Measurements from ENCODE around the gene VWDE.

VWDE gene

DNA sequence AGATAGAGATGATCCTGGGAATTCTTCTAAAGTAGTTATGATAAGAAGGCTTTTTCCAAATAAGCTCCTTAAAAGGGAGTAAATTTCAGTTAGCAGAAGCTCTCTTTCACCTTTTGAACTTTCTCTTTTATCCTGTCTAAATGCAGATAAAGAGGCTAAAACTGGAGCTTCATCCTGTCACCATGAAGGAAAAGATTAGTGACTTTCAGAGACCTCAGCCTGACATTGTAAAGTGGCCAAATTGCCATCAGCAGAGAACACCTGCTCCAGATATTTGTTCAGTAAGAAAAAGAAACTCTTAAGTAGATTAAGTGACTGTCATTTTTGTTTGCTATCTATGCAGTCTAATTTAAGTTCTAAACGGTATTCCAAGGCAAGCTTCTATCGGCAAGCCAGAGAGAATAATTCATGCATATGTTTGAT lies 18.3 kb downstream of the VWDE start:
- Mint-ChIP-seq H3K27ac (no peak overlapping the region), H3K9me3 (no peaks in the 10 kb centered on the region), H3K4me1 (no peaks in the 10 kb centered on the region), H3K27me3 (no peaks in the 10 kb centered on the region), H3K4me3 (no peak overlapping the region), H3K36me3 (ENCODE audit: low read depth) (no peaks in the 10 kb centered on the region)
- DNase-seq: no peak
- no peak for ATAC-seq

DNA sequence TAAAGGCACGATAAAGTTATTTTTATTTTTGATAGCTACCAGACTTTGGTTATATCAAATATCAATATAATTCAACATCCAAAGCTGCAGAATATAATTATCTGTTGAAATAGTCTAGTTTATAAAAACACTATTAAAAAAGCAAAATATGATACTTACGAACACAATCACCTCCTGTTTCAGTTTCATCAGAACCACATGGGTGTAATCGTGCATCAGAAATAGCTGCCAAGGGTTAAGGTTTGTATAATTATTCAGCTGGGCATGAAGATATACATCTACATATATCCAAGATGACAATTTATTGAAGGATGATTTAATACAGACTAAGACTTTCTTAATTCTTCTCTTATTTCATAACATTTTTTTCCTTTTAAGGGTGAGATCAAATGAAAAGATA lies 20.3 kb downstream of the VWDE start:
- Mint-ChIP-seq H3K4me1 (no peaks in the 10 kb centered on the region), H3K36me3 (ENCODE audit: low read depth) (no peaks in the 10 kb centered on the region), H3K4me3 (no peak overlapping the region), H3K27me3 (no peaks in the 10 kb centered on the region), H3K27ac (no peak overlapping the region), H3K9me3 (no peaks in the 10 kb centered on the region)
- no peak for ATAC-seq
- DNase-seq: no peak

GRCh38 chr7:12378389-12378788 lies 25.3 kb downstream of the VWDE start:
- H3K9me3 Mint-ChIP-seq: no peaks in the 10 kb centered on the region
- no peak overlapping the region for H3K4me3 Mint-ChIP-seq
- ATAC-seq (no peak), DNase-seq (no peak)
- H3K27ac Mint-ChIP-seq: no peak overlapping the region
- H3K4me1 Mint-ChIP-seq: no peaks in the 10 kb centered on the region
- H3K27me3 Mint-ChIP-seq: no peaks in the 10 kb centered on the region
- no peaks in the 10 kb centered on the region for H3K36me3 Mint-ChIP-seq (ENCODE audit: low read depth)

DNA sequence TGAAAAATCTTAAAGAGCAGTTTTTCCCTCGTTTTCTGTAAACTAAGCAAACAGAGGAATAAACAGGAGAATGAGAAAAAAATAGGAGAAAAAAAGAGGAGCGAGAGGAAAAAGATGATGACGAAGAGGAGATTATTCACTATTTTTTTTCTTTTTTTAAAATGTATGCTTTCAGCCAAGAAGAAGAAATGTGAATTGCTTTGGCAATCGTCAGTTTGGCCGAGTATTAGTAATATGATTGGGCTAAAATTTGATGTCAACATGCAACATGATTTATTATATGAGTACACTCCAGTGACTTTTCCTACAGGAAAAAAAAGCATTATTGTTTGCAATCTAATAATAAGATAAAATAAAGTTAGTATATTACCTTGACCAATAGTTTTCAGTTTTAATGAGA lies 26.3 kb downstream of the VWDE start:
- Mint-ChIP-seq H3K9me3 (no peaks in the 10 kb centered on the region), H3K4me1 (no peaks in the 10 kb centered on the region), H3K4me3 (no peak overlapping the region), H3K36me3 (ENCODE audit: low read depth) (no peaks in the 10 kb centered on the region), H3K27ac (no peak overlapping the region), H3K27me3 (no peaks in the 10 kb centered on the region)
- ATAC-seq (no peak), DNase-seq (no peak)

DNA sequence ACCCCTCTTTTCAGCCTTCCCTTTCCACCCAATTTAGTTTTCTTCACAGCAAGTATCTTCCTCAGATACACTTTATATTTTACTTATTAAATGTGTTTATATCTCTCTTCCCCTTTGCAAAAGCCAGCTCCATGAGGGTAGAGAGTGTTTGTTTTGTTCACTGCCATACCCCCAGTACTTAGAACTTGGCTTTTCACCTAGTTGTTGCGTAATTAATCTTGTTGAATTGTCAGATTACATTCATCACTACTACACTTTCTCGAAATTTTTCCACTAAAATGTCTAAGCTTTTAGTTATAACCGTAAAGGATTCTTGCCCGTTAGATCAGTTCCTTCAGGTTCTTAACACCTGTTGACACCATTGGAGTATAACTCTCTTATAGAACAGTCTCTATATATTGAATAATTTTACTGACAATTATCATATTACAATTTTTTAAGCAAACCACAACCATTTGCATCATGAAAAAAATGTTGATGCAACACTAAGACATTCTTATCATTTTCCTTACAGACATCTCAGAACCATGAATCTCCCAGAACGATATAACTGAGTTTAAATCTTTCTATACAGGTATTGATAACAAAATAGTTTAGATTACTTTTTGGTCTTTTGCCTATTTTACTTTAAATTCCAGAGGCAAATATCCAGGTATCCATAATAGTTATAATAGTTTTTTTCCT lies 29.9 kb downstream of the VWDE start:
- H3K27me3 Mint-ChIP-seq: no peaks in the 10 kb centered on the region

DNA sequence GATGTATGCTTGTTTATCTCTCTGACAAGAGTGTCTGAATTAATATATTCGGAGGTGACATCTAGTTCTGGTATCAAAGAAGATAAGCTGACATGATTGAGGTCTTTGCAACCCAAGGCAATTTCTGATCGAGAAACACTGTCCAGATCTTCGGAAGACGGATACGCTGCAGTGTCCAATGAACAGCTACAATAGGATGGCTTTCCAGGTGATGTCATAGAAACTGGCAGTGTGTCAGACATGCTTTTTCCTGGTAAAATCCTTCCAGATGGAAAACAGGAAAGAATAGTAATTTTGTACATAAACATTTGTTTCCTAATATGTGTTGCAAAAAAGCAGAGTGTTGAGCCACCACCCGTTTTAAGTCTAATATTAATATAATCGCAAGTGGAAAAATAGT lies 33.4 kb downstream of the VWDE start:
- H3K36me3 Mint-ChIP-seq (ENCODE audit: low read depth): no peaks in the 10 kb centered on the region
- H3K27me3 Mint-ChIP-seq: no peaks in the 10 kb centered on the region
- H3K9me3 Mint-ChIP-seq: no peaks in the 10 kb centered on the region
- DNase-seq: no peak
- H3K4me1 Mint-ChIP-seq: no peaks in the 10 kb centered on the region
- no peak for ATAC-seq
- H3K27ac Mint-ChIP-seq: no peak overlapping the region
- H3K4me3 Mint-ChIP-seq: no peak overlapping the region

More for the DNA sequence above, 29.9 kb downstream of the VWDE start:
- Mint-ChIP-seq H3K27ac (no peak overlapping the region), H3K4me1 (no peaks in the 10 kb centered on the region), H3K36me3 (ENCODE audit: low read depth) (no peaks in the 10 kb centered on the region), H3K9me3 (no peaks in the 10 kb centered on the region), H3K4me3 (no peak overlapping the region)
- ATAC-seq (no peak), DNase-seq (no peak)

GRCh38 chr7:12369756-12370155 lies 33.9 kb downstream of the VWDE start:
- ATAC-seq: no peak
- Mint-ChIP-seq H3K36me3 (ENCODE audit: low read depth) (no peaks in the 10 kb centered on the region), H3K9me3 (no peaks in the 10 kb centered on the region), H3K27me3 (no peaks in the 10 kb centered on the region), H3K27ac (no peak overlapping the region), H3K4me1 (no peaks in the 10 kb centered on the region), H3K4me3 (no peak overlapping the region)
- no peak for DNase-seq

DNA sequence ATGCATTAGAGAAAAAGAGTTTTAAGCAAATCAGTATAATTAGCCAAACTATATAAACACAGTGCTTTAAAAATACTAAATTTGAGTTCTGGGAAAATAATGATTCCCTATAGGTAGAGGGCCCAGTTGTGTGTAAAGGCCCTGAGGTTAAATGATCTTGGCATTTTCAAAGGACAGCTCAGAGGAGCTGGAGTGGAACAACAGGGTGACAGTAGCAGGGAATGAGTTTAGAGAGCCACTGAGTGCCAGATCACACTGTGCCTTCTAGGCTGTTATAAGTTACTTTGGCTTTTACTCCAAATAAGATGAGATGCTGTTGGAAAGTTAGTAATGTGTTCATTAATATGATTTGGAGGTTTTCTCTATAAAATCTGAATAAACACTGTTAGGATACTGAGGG lies 34.6 kb downstream of the VWDE start:
- Mint-ChIP-seq H3K36me3 (ENCODE audit: low read depth) (no peaks in the 10 kb centered on the region), H3K27me3 (no peaks in the 10 kb centered on the region), H3K9me3 (no peaks in the 10 kb centered on the region), H3K4me3 (no peak overlapping the region), H3K27ac (no peak overlapping the region), H3K4me1 (no peaks in the 10 kb centered on the region)
- ATAC-seq (no peak), DNase-seq (no peak)

DNA sequence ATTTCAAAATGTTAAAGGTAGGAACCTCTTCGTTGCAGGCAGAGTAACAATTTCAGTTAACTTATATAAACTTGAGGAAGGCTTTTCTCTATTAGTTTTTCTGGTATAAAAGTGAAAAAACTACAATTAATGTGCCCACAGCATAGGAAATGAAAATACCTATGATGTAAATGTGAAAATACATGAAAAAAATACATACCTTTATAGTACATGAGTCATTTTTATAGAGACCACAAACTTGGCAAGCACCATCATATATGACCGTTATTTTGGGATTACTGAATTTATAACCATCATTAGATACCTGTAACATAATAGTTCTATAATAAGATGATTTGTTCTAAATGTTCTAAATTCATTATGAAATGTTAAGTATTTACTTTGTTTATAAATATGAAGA lies 42.7 kb downstream of the VWDE start:
- no peak for ATAC-seq
- Mint-ChIP-seq H3K4me1 (no peaks in the 10 kb centered on the region), H3K4me3 (no peak overlapping the region), H3K36me3 (ENCODE audit: low read depth) (no peaks in the 10 kb centered on the region), H3K9me3 (no peaks in the 10 kb centered on the region), H3K27me3 (peaks cover 5% of the 10 kb centered on the region), H3K27ac (no peak overlapping the region)
- no peak for DNase-seq

GRCh38 chr7:12358694-12359093 lies 45.0 kb downstream of the VWDE start:
- Mint-ChIP-seq H3K27me3 (peaks cover 5% of the 10 kb centered on the region), H3K27ac (no peak overlapping the region)
- no peak for ATAC-seq

DNA sequence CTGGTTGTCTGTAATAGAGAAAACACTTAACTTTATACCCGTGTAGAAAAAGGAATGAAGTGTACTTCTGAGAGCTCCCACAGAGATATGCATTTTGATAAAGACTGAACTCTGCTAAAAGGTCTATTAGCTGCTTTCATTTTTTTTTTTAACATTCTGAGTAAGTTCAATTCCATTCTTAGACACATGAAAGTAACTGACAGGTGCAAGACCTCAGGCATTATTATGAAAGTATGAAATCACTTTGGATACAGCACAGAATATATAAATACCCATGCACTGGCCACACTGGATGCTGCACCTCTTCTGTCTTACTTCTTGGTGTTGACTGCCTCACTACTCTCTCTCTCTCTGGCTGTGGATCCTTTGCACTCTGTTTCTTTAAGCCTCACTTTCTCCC lies 46.2 kb downstream of the VWDE start:
- H3K27ac Mint-ChIP-seq: no peak overlapping the region
- H3K4me1 Mint-ChIP-seq: no peaks in the 10 kb centered on the region
- no peak for DNase-seq
- no peak overlapping the region for H3K4me3 Mint-ChIP-seq
- no peak for ATAC-seq
- H3K27me3 Mint-ChIP-seq: peaks cover 5% of the 10 kb centered on the region
- H3K36me3 Mint-ChIP-seq (ENCODE audit: low read depth): no peaks in the 10 kb centered on the region
- no peaks in the 10 kb centered on the region for H3K9me3 Mint-ChIP-seq

More at GRCh38 chr7:12358694-12359093, 45.0 kb downstream of the VWDE start:
- no peaks in the 10 kb centered on the region for H3K9me3 Mint-ChIP-seq
- H3K4me3 Mint-ChIP-seq: no peak overlapping the region
- no peak for DNase-seq
- no peaks in the 10 kb centered on the region for H3K36me3 Mint-ChIP-seq (ENCODE audit: low read depth)
- H3K4me1 Mint-ChIP-seq: no peaks in the 10 kb centered on the region

GRCh38 chr7:12351843-12352242 lies 51.8 kb downstream of the VWDE start:
- Mint-ChIP-seq H3K27ac (no peak overlapping the region), H3K9me3 (no peaks in the 10 kb centered on the region), H3K4me1 (no peaks in the 10 kb centered on the region), H3K36me3 (ENCODE audit: low read depth) (no peaks in the 10 kb centered on the region), H3K27me3 (no peaks in the 10 kb centered on the region), H3K4me3 (no peak overlapping the region)
- ATAC-seq (no peak), DNase-seq (no peak)

- H3K4me1 Mint-ChIP-seq: no peaks in the 10 kb centered on the region
- no peak overlapping the region for H3K4me3 Mint-ChIP-seq
- no peak for ATAC-seq
- no peaks in the 10 kb centered on the region for H3K27me3 Mint-ChIP-seq
- no peaks in the 10 kb centered on the region for H3K36me3 Mint-ChIP-seq (ENCODE audit: low read depth)
- DNase-seq: no peak
- H3K9me3 Mint-ChIP-seq: no peaks in the 10 kb centered on the region
- H3K27ac Mint-ChIP-seq: no peak overlapping the region
Observed at GRCh38 chr7:12350971-12351370, 52.7 kb downstream of the VWDE start.

- Mint-ChIP-seq H3K4me3 (no peak overlapping the region), H3K27ac (no peak overlapping the region), H3K9me3 (no peaks in the 10 kb centered on the region), H3K36me3 (ENCODE audit: low read depth) (no peaks in the 10 kb centered on the region), H3K27me3 (no peaks in the 10 kb centered on the region), H3K4me1 (no peaks in the 10 kb centered on the region)
- DNase-seq: no peak
- no peak for ATAC-seq
Observed at GRCh38 chr7:12337095-12337494, 66.6 kb downstream of the VWDE start.

DNA sequence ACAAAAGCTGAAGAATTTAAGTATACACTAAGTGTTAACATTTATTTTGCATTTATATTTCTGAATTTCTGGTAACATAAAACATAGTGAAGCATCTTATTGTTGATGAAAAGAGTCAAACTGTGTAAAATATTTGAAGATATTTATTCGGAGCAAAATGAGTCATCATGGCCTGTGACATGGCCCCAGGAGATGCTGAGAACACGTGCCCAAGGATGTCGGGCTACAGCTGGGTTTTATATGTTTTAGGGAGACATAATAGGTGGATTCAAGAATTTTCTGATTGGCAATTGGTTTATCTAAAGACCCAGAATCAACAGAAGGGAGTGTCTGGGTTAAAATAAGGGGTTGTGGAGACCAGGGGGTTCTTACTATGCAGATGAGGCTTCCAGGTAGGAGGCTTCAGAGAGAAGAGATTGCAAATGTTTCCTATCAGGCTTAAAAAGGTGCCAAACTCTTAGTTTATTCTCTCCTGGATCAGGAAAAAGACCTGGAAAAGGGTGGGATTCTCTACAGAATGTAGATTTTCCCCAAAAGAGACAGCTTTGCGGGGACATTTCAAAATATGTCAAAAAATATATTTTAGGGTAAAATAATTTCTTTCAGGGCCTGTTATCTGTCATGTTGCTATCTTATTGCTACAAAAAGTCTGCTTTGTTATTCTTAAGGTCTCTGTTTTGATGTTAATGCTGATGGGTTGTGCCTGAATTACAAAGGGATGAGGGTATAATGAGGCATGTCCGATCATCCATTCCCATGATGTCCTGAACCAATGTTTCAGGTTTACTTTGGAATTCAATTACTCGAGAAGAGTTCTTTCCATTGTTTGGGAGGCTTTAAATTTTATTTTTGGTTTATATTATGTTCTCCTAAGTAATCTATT lies 74.5 kb downstream of the VWDE start:
- no peak for ATAC-seq
- Mint-ChIP-seq H3K27ac (no peak overlapping the region), H3K9me3 (no peaks in the 10 kb centered on the region), H3K27me3 (no peaks in the 10 kb centered on the region), H3K4me3 (no peak overlapping the region), H3K36me3 (ENCODE audit: low read depth) (no peaks in the 10 kb centered on the region), H3K4me1 (no peaks in the 10 kb centered on the region)
- no peak for DNase-seq
